ENCODE data around the gene PLA2G4D. TPM values are rescaled to one million over a fixed set of nuclear protein-coding genes. Genes with fewer than 3 reads are reported as not detected.

Gene PLA2G4D
- total RNA-seq, 6 experiments from 2014 or later: not detected

- no peak for DNase-seq
- Mint-ChIP-seq H3K4me1 (ENCODE audit: low read depth) (peaks cover 11% of the 10 kb centered on the region), H3K36me3 (ENCODE audit: low read depth) (no peaks in the 10 kb centered on the region), H3K4me3 (no peak overlapping the region), H3K27ac (no peak overlapping the region), H3K9me3 (no peaks in the 10 kb centered on the region), H3K27me3 (ENCODE audit: insufficient read depth) (peaks cover 29% of the 10 kb centered on the region)
- TF ChIP-seq CTCF (IDR thresholded peaks at IDR 0.05): no peak
These were observed 36.6 kb upstream of the PLA2G4D start for GRCh38 chr15:42131006-42131405.

GRCh38 chr15:42130246-42130986 lies 36.1 kb upstream of the PLA2G4D start:
- H3K36me3 Mint-ChIP-seq (ENCODE audit: low read depth): no peaks in the 10 kb centered on the region
- no peak for DNase-seq
- H3K4me1 Mint-ChIP-seq (ENCODE audit: low read depth): peaks cover 11% of the 10 kb centered on the region
- peaks cover 31% of the 10 kb centered on the region for H3K27me3 Mint-ChIP-seq (ENCODE audit: insufficient read depth)
- H3K4me3 Mint-ChIP-seq: no peak overlapping the region
- H3K9me3 Mint-ChIP-seq: no peaks in the 10 kb centered on the region
- H3K27ac Mint-ChIP-seq: no peak overlapping the region
- TF ChIP-seq CTCF (IDR thresholded peaks at IDR 0.05): no peak

DNA sequence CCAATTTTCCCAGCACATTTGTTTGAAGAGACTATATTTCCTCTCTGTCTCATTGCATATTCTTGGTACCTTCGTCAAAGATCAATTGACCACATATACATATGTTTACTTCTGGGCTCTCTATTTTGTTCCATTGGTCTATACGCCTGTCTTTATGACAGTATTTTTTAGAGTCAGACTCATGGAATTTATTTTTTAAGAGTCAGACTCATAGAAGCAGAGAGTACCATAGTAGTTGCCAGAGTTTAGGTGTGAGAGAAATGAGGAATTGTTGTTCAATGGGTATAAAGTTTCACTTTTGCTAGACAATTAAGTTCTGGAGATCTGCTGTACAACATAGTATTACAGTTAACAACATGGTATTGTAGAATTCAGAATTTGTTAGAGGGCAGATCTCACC lies 35.0 kb upstream of the PLA2G4D start:
- peaks cover 33% of the 10 kb centered on the region for H3K27me3 Mint-ChIP-seq (ENCODE audit: insufficient read depth)
- DNase-seq: no peak
- no peak overlapping the region; the same call in 1 of the 2 replicates for H3K4me3 Mint-ChIP-seq
- no peak overlapping the region for H3K27ac Mint-ChIP-seq
- no peaks in the 10 kb centered on the region for H3K9me3 Mint-ChIP-seq
- peaks cover 11% of the 10 kb centered on the region for H3K4me1 Mint-ChIP-seq (ENCODE audit: low read depth)
- TF ChIP-seq CTCF (IDR thresholded peaks at IDR 0.05): no peak
- no peaks in the 10 kb centered on the region for H3K36me3 Mint-ChIP-seq (ENCODE audit: low read depth)

GRCh38 chr15:42128476-42128875 lies 34.1 kb upstream of the PLA2G4D start:
- Mint-ChIP-seq H3K4me3 (no peak overlapping the region), H3K27me3 (ENCODE audit: insufficient read depth) (peaks cover 38% of the 10 kb centered on the region), H3K27ac (no peak overlapping the region), H3K9me3 (no peaks in the 10 kb centered on the region), H3K4me1 (ENCODE audit: low read depth) (peaks cover 11% of the 10 kb centered on the region), H3K36me3 (ENCODE audit: low read depth) (no peaks in the 10 kb centered on the region)
- DNase-seq: no peak
- TF ChIP-seq CTCF (IDR thresholded peaks at IDR 0.05): no peak

DNA sequence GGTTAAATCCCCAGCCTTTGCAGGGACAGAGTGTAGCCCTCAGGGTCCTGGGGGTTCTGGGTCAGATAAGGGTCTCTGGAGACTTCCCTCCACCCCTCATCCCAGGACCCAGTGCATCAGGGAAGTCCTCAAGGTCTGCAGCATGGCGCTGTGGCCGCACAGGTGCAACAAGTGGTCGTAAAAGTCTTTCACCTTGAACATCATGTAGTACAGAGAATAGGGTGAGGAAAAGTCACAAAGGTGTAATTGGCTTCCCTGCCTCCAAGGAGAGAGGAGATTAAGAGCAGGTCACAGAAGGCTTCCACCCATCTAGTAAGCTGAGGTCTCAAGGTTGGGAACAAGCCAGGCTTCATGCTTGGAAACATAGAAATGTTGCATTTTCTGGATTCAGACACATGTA lies 29.2 kb upstream of the PLA2G4D start:
- no peaks in the 10 kb centered on the region for H3K4me1 Mint-ChIP-seq (ENCODE audit: low read depth)
- peaks cover 37% of the 10 kb centered on the region for H3K27me3 Mint-ChIP-seq (ENCODE audit: insufficient read depth)
- no peak for TF ChIP-seq CTCF (IDR thresholded peaks at IDR 0.05)
- H3K9me3 Mint-ChIP-seq: no peaks in the 10 kb centered on the region
- DNase-seq: no peak
- no peak overlapping the region for H3K27ac Mint-ChIP-seq
- H3K36me3 Mint-ChIP-seq (ENCODE audit: low read depth): no peaks in the 10 kb centered on the region
- no peak overlapping the region for H3K4me3 Mint-ChIP-seq
